22Rv1 (cell line): Measurements from ENCODE around the gene YAP1.

Experiments
- H3K27ac ChIP-seq: fragments of 450-650 bp; 2 replicates; pipeline ENCODE4 v1.5.1; 2017
- CTCF ChIP-seq: fragments of 450-650 bp; IDR thresholded peaks from 2 replicates; pipeline ENCODE4 v1.5.1; 2017; ENCODE audit warnings: mild to moderate bottlenecking
- ZFX ChIP-seq: fragments of 450-650 bp; IDR thresholded peaks from 2 replicates; pipeline ENCODE4 v1.6.1; 2017; ENCODE audit warnings: antibody characterized with exemption, borderline replicate concordance

YAP1 gene

GRCh38 chr11:102229510-102230123 is 119.4 kb downstream of the YAP1 start:
- H3K27ac ChIP-seq = peak overlapping the region; percentile 14; the same call in 1 of the 2 replicates
- TF ChIP-seq ZFX (no peak), CTCF (no peak)

GRCh38 chr11:102230186-102230585 is 119.9 kb downstream of the YAP1 start:
- H3K27ac ChIP-seq = peak overlapping the region; percentile 14; the same call in 1 of the 2 replicates

GRCh38 chr11:102230911-102231310 is 120.7 kb downstream of the YAP1 start:
- TF ChIP-seq ZFX (no peak), CTCF (no peak)
- no peak overlapping the region for H3K27ac ChIP-seq

More at GRCh38 chr11:102230186-102230585, 119.9 kb downstream of the YAP1 start:
- TF ChIP-seq CTCF (no peak), ZFX (no peak)

GRCh38 chr11:102234779-102235439 is 124.7 kb downstream of the YAP1 start:
- no peak overlapping the region for H3K27ac ChIP-seq
- no peak for TF ChIP-seq ZFX
- no peak for TF ChIP-seq CTCF

- H3K27ac ChIP-seq = no peak overlapping the region
- TF ChIP-seq CTCF (no peak), ZFX (no peak)
Measured at GRCh38 chr11:102237096-102237735, 127.0 kb downstream of the YAP1 start.

GRCh38 chr11:102238391-102238821 is 128.2 kb downstream of the YAP1 start:
- no peak overlapping the region for H3K27ac ChIP-seq
- no peak for TF ChIP-seq ZFX
- no peak for TF ChIP-seq CTCF

- TF ChIP-seq ZFX (no peak), CTCF (no peak)
Measured at GRCh38 chr11:102239448-102239847, 129.2 kb downstream of the YAP1 start.

More at GRCh38 chr11:102239448-102239847, 129.2 kb downstream of the YAP1 start:
- no peak overlapping the region for H3K27ac ChIP-seq
